GM18870 (cell line): ENCODE measurements around the gene TPD52L1.

Experiments
- ATAC-seq: cut with Tn5 transposase; IDR thresholded peaks from one replicate; pipeline ENCODE4 v1.9.1; 2021; ENCODE audit warnings: moderate library complexity; ENCODE audit not compliant: unreplicated experiment

The TPD52L1 gene

DNA sequence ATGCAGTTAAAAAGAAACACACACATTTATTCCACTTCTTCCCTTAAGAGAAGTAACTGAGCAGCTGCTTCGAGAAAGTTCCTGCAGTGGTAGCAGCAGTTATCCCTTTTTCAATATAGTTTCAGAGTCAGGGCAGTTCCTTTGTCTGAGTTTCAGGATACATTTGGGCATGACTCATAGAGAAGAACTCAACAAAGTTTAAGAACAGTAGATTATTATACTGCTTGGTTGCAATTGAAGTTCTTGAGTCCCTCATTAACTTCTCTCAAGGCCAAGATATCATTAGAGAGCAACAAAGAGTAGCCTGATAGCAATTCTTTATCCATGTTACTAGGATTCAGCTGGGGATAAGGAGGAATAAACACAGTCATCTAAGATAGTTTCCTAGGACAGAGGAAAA lies 54.4 kb downstream of the TPD52L1 start:
- no peak for ATAC-seq

DNA sequence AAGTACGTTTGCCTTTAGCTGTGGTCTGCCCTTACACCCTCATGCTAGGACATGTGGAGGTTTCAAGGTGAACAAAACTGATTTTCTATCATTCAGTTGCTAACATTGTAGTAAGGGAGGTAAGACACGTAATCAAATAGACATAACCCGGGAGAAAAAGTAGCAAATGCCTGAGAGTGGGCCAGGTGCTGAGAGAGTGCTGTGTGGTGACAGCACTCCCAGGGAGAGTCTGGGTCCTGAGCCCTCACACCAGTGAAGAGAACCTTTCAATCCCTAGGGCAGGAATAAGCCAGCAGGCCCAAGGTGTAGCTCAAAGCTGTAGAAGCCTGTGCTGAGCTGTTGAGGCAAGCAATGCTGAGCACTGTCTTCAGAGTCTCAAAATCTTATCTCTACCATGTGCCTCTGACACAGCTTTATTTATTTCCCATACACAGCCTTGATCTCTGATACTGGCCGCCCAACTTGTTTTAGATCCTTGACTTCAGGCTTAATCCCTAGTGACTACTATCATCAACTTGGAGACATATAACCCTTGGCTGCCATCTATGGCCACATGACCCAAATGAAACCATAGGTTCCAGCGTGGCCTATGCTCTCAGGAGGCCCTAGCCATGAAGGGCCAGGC lies 55.2 kb downstream of the TPD52L1 start:
- no peak for ATAC-seq

DNA sequence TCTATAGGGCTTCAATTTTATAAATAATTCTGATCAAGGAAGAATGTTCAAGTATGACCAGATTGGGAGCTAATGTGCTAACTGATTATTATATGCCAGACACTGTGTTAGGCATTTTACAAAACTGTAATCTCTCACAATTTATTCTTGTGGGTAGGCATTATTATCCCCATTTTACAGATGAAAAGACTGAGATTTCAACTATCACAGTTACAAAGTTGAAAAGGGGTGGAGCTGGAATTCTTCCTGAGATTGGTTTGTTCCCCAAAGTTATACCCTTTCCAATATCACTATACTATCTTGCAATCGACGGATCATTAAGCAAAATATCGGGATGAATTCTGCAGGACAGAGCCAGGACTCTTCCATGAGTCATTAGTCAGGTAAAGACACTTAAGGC lies 57.1 kb downstream of the TPD52L1 start:
- no peak for ATAC-seq

DNA sequence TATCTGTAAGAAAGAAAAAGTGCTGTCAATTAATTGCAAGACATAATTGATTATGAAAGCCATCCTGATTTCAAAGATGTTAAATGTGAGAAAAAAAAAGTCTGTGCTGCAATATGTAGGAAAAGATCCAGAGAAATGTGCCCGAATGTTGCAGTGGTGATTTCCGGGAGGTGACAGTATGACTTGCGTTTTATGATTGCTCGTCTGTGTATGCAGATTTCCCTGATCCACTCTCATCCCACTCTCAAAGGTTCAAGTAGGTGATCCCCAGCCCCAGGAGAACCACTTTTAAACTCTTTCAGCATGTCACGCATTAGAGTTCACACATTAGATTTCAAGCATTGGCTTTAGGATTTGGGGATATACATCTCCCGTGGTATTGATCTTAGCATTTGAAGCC lies 57.8 kb downstream of the TPD52L1 start:
- no peak for ATAC-seq

DNA sequence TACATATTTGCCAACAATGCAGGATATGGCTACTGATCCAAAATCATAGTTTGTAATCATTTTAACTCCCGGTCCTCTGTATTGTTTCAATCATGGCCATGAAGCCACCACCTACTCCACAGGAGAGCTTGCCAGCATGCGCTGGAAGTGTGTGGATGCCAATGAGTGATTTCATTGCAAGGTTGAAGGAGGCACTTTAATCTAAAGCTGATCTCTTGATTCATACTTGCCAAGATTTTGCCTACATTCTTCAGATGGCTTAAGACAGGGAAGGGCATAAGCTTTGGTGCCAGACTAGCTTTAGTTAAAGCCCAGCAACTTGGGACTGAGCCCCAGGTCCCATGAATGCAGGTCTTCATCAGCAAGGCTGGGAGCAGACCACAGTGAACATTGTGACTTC lies 58.8 kb downstream of the TPD52L1 start:
- no peak for ATAC-seq

DNA sequence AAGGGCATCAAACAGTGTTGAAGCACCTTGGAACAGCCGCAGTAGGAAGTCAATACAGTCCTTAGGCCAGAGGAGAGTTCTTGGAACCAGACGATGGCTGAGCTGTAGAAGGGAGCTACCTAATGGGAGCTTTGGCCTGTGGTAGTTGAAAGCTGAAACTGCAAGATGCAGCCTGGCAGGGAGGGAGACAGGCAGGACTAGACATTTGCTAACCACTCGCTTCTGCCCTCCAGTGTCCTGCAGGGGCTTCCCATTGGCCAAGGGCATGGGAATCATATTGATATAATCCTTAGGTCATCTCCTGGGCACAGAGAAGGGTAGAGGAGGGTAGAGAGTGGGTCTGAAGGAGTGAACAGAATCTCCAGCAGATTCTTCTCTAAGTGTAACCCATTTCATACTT lies 60.4 kb downstream of the TPD52L1 start:
- ATAC-seq, result no peak

DNA sequence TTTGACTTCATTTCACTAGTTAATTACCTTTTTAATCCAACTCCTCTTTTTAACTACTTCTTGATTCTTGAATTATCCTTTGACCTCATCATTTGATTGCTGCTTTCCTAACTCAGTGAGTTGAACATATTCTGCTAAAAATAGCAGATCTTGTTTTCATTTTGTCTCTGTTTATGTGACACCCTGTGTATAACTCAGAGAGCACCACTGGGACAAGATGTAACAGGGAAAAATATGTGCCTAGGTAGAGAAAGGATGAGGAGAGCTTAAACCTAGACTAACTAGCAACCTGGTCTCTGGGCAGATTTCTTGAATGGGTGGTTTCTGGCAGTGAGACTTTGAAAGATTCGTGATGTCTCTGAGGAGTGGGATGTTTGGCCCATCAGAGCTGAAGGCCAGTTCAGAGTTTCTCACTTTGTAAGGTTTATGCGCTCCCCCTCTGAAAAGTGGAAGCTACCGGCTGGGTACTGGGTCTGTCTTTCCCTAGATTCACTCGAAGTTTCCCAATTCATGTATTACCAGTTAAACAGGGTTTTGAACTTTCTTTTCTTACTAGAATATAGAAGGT lies 61.8 kb downstream of the TPD52L1 start:
- no peak for ATAC-seq

DNA sequence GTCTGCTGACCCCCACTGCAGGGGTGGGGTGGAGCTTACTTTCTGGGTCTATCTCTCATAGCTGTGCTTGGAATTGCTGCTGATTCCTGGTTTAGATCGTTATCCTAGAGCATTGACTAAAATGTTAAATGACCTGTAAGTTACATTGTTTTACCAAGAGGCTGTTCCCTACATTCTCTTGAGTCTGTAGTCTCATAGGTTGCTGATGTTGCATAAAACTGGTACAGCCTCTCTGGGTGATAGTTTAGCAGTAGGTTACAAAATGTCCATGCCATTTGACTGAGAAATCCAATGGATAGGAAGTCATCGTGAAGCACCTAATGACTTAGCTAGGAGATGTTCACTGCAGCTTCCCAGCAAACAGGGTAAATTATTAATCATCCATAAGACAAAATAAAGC lies 62.4 kb downstream of the TPD52L1 start:
- no peak for ATAC-seq

DNA sequence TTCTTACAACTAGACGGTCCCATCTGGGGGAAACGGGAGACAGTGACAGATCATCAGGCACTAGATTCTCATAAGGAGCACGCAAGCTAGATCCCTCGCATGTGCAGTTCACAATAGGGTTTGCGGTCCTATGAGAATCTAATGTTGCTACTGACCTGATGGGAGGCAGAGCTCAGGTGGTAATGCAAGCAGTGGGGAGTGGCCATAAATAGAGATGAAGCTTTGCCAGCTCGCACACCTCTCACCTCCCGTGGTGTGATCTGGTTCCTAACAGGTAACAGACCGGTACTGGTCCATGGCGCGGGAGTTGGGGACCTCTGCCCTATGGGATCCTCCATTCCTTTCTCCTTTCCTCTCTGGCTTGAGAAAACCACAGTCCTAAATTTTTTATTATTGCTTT lies 63.8 kb downstream of the TPD52L1 start:
- ATAC-seq, result no peak

DNA sequence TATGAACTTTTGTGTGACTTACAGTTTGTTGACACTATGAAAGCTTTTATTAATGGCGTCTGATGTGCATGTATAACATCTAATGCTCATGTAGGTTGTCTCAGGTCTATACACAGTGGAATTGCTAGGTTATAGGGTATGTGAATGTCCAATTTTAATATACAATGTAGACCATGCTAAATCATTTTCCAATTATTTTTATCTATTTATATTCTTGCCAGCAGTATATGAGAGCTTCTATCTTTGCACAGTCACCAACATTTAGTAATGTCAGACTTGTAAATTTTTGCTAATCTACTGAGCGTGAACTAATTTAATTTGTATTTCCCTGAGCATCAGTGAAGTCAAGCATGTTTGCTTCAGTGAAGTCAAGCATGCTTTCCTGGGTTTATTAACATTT lies 64.4 kb downstream of the TPD52L1 start:
- no peak for ATAC-seq

DNA sequence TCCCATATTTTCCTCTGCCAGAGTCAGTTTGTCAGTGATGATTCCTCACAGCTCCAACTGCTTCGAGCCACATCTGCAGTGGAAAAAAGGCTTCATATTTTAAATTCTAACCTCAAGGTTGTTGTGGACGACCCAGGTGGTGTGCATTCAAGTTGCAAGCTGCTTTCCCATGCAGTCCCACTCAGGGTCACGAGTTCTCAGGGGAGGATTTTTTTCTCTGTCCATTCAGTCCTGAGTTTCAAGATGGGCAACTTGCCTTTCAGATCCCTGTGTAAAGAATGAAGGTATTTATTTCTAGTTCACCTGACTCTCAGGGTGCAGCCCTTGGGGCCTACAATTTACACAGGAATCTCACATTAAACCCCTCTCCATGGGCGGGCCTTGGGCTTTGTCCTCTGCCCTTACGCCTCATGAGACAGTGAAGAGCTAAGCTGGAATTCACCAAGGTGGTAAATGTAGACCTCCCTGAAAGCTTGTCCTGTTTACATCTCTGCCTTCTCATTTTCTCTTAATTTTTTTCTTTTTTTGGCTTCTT lies 65.9 kb downstream of the TPD52L1 start:
- no peak for ATAC-seq

DNA sequence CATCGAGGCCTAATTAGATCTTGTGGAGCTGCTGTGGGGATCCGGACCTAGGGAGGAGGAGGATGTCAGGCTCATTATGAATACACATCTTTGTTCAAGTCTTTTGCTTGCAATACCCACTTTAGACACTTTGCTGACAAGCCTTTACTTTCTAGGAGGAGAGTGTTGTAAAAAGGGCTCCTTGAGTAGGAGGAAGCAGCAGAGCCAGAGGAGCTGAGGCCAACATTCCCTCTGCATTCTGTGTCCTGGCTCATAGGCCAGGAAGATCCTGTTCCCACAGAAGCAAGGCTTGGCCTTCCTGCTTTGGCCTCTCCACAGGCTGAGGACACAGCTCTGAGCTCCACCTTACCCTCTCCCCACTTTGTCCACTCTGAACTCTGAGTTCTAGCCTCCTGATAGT lies 67.1 kb downstream of the TPD52L1 start:
- ATAC-seq, result no peak

DNA sequence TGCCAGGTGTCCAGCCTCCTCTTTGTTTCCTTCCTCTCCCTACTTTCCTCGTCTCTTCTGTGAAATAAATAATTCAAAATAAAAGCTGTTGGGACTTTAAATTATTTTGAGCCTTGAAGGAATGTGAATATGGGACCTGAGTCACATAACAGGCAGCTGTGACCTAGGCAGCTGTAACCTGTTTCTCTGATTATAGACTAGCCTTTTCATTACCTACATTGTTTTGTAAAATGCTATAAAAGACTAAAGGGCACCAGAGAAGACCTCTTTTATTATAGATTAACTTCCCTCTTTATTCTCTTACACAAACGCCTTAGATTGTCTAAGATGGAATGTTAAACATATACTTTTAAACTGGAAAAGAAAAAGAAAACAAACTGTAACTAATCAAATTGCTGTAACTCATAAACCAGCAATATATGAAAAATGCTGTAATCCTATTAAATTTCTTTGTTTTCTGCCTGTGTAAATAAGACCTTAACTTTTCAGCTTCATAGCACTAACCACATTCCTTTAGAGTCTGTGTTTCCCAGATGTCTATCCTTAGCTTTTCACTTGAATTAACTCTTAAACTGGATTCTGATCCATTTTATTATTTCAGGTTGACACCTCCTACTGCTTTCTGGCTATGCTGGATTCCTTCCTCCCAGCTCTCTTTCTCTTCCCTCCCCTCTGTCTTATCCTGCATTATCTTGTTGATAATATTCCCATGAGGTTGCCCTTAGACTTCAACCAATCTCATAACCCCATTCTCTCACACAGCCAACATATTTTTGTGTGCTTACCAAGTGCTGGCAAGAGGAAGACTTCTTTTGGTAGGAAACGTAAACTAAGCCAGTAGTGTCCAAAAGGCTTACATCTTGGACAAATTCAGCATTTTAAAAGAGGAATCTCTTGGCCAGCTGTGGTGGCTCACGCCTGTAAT lies 69.2 kb downstream of the TPD52L1 start:
- ATAC-seq, result no peak

DNA sequence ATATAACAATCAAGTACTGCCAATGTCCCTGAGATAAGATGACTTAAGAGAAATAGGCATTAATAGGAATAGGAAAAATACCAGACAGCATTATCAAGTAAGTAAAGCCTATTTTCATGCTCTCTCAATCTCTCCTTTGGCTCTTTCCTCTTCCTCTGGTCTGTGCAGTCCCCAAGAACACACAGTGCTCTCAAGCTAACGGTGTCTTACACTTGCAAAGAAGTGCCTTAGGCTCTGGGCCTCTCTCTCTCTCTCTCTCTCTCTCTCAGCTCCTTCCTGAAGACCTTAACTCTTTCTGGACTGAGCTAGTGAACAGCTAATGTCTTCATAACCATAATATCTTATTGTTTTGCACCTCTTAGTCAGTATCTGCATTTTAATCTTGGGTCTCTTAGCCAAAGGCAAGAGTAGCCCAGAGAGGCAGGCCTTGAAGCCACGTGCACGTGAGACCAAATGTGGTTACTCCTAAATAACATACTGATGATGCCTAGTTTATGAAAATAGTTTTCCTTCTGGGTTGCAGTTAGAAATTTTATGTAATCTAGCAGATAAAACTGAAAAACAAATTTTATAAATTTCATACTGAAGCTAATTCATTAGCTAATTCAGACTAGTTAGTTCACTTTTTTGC lies 70.8 kb downstream of the TPD52L1 start:
- ATAC-seq, result no peak

DNA sequence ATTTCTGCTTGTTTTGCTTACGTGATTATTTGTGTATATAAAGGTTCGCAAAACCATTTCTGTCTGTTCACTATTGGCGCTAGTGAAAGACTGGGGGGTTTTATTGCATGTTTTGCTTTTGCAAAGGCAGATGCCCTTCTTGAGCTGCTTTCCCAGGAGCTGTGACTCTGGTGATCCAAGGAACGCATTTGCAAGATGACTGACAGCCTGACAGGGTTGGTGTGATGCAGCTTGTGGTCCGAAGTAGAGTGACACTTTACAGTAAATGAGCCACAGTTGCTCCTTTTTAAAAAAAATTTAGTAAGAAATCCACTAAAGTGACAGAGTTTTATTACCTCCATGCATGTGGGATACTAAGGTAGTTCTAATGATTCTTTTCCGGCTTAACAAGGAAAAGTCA lies 73.7 kb downstream of the TPD52L1 start:
- ATAC-seq, result no peak

DNA sequence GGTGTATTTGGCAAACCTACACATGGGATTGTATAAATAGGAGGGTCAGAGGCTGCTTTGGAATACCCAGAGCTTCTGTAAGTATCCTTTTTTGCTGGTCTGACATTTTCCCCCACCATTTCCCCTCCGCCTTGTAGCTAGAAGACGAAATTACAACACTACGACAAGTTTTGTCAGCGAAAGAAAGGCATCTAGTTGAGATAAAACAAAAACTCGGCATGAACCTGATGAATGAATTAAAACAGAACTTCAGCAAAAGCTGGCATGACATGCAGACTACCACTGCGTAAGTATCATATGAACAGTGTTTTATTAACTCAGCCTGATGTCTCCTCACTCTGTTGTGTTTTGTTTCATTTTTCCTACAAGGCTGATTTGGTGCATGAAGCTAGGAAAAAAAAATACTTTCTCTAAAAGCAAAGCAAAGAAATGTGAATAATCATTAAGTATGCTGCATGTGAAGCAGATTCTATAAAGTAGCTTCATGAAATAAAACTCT lies 75.5 kb downstream of the TPD52L1 start:
- ATAC-seq, result no peak

DNA sequence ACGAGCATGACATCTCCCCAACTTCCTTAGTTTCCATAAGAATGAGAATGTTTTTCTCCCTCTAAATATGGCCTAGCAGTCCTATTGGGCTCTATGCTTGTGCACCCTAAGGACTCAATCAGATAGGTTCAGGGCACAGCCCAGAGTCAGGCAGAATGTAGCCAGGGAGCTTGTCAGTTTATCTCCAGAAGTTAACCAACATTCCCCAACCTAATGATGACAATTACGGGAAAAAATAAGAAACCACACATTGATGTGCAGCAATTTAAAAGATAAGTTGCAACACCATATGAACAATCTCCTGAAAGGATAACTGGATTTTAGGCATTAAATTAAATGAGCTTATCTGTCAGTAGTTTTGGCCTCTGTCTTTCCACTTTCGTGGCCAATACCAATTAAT lies 77.1 kb downstream of the TPD52L1 start:
- ATAC-seq, result no peak

DNA sequence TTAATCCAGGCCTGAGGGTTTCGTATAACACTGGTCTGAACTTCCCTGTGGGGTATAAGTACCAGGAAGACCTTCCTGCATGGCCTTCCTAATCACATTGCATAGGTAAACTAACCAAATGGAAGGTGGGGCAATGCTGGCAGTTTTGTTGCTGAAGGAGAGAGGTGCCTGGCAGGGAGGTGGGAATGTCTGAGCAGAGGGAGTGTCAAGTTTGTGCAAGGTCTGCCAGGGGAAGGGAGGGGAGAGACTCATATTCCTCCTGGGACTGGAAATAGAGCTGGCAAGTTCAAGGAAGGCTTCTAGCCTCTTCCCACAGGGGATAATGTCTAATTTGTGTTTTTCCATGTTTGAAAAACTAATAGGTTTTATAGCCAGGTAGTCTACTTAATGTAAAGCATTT lies 77.6 kb downstream of the TPD52L1 start:
- ATAC-seq, result no peak

DNA sequence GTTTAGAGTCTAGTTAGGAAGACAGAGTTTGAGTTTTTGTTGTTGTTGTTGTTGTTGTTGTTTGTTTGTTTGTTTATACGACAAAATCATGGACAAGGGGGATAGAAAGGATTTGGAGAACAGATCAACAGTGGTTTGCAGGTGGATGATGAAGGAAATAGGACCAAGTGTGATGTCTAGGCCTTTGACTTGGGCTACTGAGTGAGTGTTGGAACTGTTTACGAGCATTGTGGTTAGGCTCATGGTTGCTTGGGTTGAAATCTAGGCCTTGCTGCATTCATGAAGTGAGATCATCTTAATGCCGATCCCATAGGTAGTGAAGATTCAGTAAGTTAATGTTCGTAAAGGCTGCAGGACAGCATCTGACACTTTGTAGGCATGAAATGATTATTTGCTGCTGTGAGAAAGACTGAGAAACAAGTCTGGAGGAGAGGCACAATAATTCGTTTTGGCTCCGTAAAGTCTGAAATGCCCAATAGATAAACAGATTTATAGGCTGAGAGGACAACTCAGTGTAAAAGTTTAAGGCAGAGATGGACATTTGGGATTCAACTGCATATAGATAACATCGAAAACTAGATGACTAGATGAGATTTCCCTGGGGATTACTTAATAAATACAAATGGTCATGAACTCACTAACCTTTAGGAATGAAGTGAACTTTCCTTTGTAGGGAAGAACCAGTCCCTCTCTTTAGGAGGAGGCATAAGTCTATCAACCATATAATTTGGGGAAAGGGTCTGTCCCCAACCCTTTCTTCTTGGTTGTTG lies 78.2 kb downstream of the TPD52L1 start:
- ATAC-seq, result no peak

DNA sequence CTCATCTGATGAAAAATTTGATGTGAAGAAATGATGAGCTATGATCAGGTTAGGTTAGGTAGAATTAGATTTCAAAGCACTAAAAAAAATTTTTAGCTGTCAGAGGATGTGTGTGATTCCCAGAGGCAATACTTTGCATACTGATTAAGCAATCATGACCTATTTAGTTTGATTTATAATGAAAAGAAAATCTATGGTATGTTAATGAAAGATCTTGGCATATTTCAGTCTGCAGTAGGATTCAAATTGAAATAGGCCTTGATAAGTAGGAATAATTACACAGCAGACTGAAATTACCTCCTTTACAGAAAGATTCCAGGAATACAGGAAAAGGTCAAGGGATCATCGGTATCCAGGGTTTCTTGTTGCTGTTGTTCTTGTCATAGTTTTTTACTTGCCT lies 78.9 kb downstream of the TPD52L1 start:
- ATAC-seq, result no peak

DNA sequence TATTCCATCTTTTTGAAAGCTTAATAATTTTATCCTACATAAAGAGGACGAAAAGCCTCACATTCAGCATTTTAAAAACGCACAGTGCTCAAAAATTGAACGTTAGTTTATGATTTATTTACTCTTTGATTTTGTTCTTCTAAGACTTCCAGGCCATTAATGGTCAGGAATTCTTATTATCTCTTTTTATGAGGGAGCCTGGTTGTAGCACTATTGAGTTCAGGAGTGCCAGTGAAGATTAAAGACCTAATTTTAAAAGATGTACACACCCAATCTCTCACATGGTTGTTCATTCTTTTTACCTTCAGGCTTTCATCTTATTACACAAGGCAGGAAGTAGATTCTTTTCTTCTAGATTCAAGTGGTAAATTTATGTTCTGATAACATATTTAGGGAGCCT lies 79.6 kb downstream of the TPD52L1 start:
- ATAC-seq, result no peak
